A549 (cell line): ENCODE data around the gene ZMYND8. TPM values are rescaled to one million over a fixed set of nuclear protein-coding genes. Genes with fewer than 3 reads are reported as not detected.

ENCODE experiments used
- ATAC-seq, 2 experiments: fragments of 200-7000 bp in 1 of 2; fragments of >200 bp in 1 of 2; cut with Nextera tagmentation in 1 of 2; cut with Tn5 transposase in 1 of 2; 3 replicates each; pipeline versions ENCODE4 v1.8.0 to v1.9.1; 2018 to 2020; ENCODE audit warnings: mild to moderate bottlenecking in 1 of 2, moderate library complexity in 1 of 2
- CTCF ChIA-PET: fragments of 300-600 bp; sonication (Branson Sonifier 250); formaldehyde crosslinking; extraction: SDS; loops from one replicate; lab custom pipeline; 2021; ENCODE audit warnings: antibody characterized with exemption, inconsistent platforms; lab: Yijun Ruan, JAX
- POLR2A ChIA-PET: fragments of 350-600 bp; formaldehyde crosslinking; extraction: SDS; loops from one replicate; lab custom pipeline; 2021; ENCODE audit warnings: antibody characterized with exemption, inconsistent platforms; lab: Yijun Ruan, JAX
- DNase-seq, 2 experiments: peaks; one replicate each; pipeline versions ENCODE4 v3.0.0 to v3.0.0-alpha.2; 2011 to 2016; ENCODE audit warnings: low read depth in 1 of 2, low spot score in 1 of 2
- FAIRE-seq: peaks from 2 replicates; lab custom pipeline; 2011; peaks lifted over from hg19 to GRCh38; lab: Jason Lieb, UNC
- H3K27ac ChIP-seq, 2 experiments: fragments of >200 bp; sonication (Bioruptor Twin); formaldehyde crosslinking; 3 replicates each; pipeline ENCODE4 v1.5.1; 2016 to 2017
- H3K4me1 ChIP-seq: fragments of >200 bp; sonication (Bioruptor Twin); formaldehyde crosslinking; 3 replicates; pipeline ENCODE4 v1.6.1; 2016
- H3K4me2 ChIP-seq: fragments of >200 bp; sonication (Bioruptor Twin); formaldehyde crosslinking; 3 replicates; pipeline ENCODE4 v1.6.1; 2016
- H3K4me3 ChIP-seq: fragments of >200 bp; sonication (Bioruptor Twin); formaldehyde crosslinking; 3 replicates; pipeline ENCODE4 v1.5.1; 2016
- H3K9me3 ChIP-seq: fragments of >200 bp; sonication (Bioruptor Twin); formaldehyde crosslinking; 3 replicates; pipeline ENCODE4 v1.6.1; 2016
- ATOH8 ChIP-seq: fragments of 250-450 bp; sonication (Bioruptor Pico); IDR thresholded peaks from 2 replicates; pipeline ENCODE4 v1.5.0; 2020; ENCODE audit warnings: low read depth, mild to moderate bottlenecking, moderate library complexity
- BHLHE40 ChIP-seq: IDR thresholded peaks from 2 replicates; pipeline ENCODE4 v1.6.1; 2012; ENCODE audit warnings: low read depth, low read length, inconsistent platforms
- CHD4 ChIP-seq: fragments of 200-600 bp; sonication (generic); IDR thresholded peaks from 2 replicates; pipeline ENCODE4 v1.6.1; 2016; ENCODE audit warnings: antibody characterized with exemption, mild to moderate bottlenecking, borderline replicate concordance
- CTCF ChIP-seq: fragments of >200 bp; sonication (Bioruptor Twin); formaldehyde crosslinking; IDR thresholded peaks from 3 replicates; pipeline ENCODE4 v1.5.1; 2016
- EHF ChIP-seq: fragments of 250-450 bp; sonication (Bioruptor Pico); IDR thresholded peaks from 2 replicates; pipeline ENCODE4 v1.5.0; 2020; ENCODE audit warnings: mild to moderate bottlenecking
- EHMT2 ChIP-seq: fragments of 200-600 bp; sonication (generic); IDR thresholded peaks from 2 replicates; pipeline ENCODE4 v1.6.1; 2016; ENCODE audit warnings: antibody characterized with exemption, low read depth, mild to moderate bottlenecking, moderate library complexity
- EP300 ChIP-seq, 2 experiments: fragments of >200 bp; sonication (Bioruptor Twin); formaldehyde crosslinking; IDR thresholded peaks; 2 replicates in 1 of 2; 3 replicates in 1 of 2; pipeline ENCODE4 v1.6.1; 2016 to 2017
- FOXS1 ChIP-seq: fragments of 250-450 bp; sonication (Bioruptor Pico); IDR thresholded peaks from 2 replicates; pipeline ENCODE4 v1.5.0; 2020; ENCODE audit warnings: mild to moderate bottlenecking, moderate library complexity
- HOXB13 ChIP-seq: fragments of 250-450 bp; sonication (Bioruptor Pico); IDR thresholded peaks from 2 replicates; pipeline ENCODE4 v1.5.0; 2020; ENCODE audit warnings: low read depth, mild to moderate bottlenecking, moderate library complexity
- HOXB5 ChIP-seq: fragments of 250-450 bp; sonication (Bioruptor Pico); IDR thresholded peaks from 2 replicates; pipeline ENCODE4 v1.5.0; 2020; ENCODE audit warnings: mild to moderate bottlenecking, moderate library complexity
- JUN ChIP-seq, 2 experiments: fragments of >200 bp; sonication (Bioruptor Twin); formaldehyde crosslinking; IDR thresholded peaks; 2 replicates in 1 of 2; 3 replicates in 1 of 2; pipeline ENCODE4 v1.6.1; 2016 to 2017
- JUNB ChIP-seq: fragments of >200 bp; sonication (Bioruptor Twin); formaldehyde crosslinking; IDR thresholded peaks from 2 replicates; pipeline ENCODE4 v1.6.1; 2016
- MAFK ChIP-seq: fragments of 450-650 bp; IDR thresholded peaks from 2 replicates; pipeline ENCODE4 v1.6.1; 2014; ENCODE audit not compliant: partially characterized antibody
- MAZ ChIP-seq: fragments of 150-350 bp; IDR thresholded peaks from 2 replicates; pipeline ENCODE4 v1.6.1; 2014; ENCODE audit warnings: antibody characterized with exemption, low read depth, low read length, borderline replicate concordance
- MYC ChIP-seq: IDR thresholded peaks from 2 replicates; pipeline ENCODE4 v1.6.1; 2012; ENCODE audit warnings: mild to moderate bottlenecking, inconsistent platforms, low read length, improper control_type of control experiment, borderline replicate concordance
- NR3C1 ChIP-seq: fragments of >200 bp; sonication (Bioruptor Twin); formaldehyde crosslinking; IDR thresholded peaks from 3 replicates; pipeline ENCODE4 v1.6.1; 2017
- PBX3 ChIP-seq: IDR thresholded peaks from 2 replicates; pipeline ENCODE4 v1.6.1; 2012
- POLR2A ChIP-seq: IDR thresholded peaks from 2 replicates; pipeline ENCODE4 v1.6.1; 2012; ENCODE audit warnings: mild to moderate bottlenecking, low read length
- POLR2AphosphoS2 ChIP-seq: conservative IDR thresholded peaks from 2 replicates; pipeline ENCODE4 v1.6.1; 2012; ENCODE audit warnings: low read length, improper control_type of control experiment, inconsistent platforms
- SMC3 ChIP-seq: fragments of >200 bp; sonication (Bioruptor Twin); formaldehyde crosslinking; IDR thresholded peaks from 3 replicates; pipeline ENCODE4 v1.6.1; 2018; ENCODE audit warnings: inconsistent platforms
- USF2 ChIP-seq: fragments of 450-650 bp; IDR thresholded peaks from 2 replicates; pipeline ENCODE4 v1.6.1; 2014; ENCODE audit warnings: antibody characterized with exemption
- ZFP36 ChIP-seq: fragments of 450-650 bp; IDR thresholded peaks from 2 replicates; pipeline ENCODE4 v1.6.1; 2014; ENCODE audit warnings: borderline replicate concordance; ENCODE audit not compliant: partially characterized antibody
- ZSCAN20 ChIP-seq: fragments of 250-450 bp; sonication (Bioruptor Pico); IDR thresholded peaks from 2 replicates; pipeline ENCODE4 v1.8.0; 2022; ENCODE audit warnings: mild to moderate bottlenecking, moderate library complexity
- WGBS: methylation state at CpG from one replicate; pipeline ENCODE4 v1.1.6; 2017; ENCODE audit errors: missing lambda C conversion rate; 5-methylcytosine and 5-hydroxymethylcytosine counted together
- polyA plus RNA-seq, 4 experiments: library from polyadenylated mRNA; depleted of rRNA in 3 of 4; stranded (reverse); fragments of >200 nt; fragmentation: RNase III in 1 of 4; extraction: RNeasy Plus Mini Kit Qiagen cat#74134 plus additional on column Dnase treatment in 1 of 4; gene quantifications; 2 replicates in 3 of 4; 3 replicates in 1 of 4; pipeline ENCODE4 v1.2.3, GENCODE V29; 2011 to 2017
- TF ChIP-seq, protein P1 (sequence below): IDR thresholded peaks from 2 replicates; pipeline ENCODE4 v1.6.1; 2012; ENCODE audit warnings: low read depth, borderline replicate concordance

The ZMYND8 gene
- polyA plus RNA-seq, 2 of the 4 experiments (the other 2 are of a cell fraction), result 10.4 to 24.9 TPM

DNA sequence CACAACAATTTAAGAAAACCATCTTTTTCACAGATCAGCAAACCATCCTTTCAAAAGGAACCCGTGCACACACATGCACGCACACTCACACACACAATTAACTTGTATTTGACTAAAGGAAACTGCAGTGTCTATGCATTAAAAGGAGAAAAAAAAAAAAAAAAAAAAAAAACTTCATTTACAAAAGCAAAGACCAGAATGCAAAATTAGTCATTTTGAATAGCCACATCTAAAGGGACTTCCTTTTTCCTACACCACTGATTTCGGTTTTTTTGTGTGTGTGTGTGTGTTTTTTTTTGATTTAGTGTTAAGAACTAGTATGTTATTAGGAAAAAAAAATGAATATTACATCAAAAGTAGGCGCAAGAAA, 6.3 kb downstream of the ZMYND8 start:
- DNase-seq (no peak), FAIRE-seq (no peak), ATAC-seq (no peak)
- 81% methylated on average over 4 of the region's 4 CpGs for WGBS
- peaks cover 79% of the 10 kb centered on the region for H3K4me1 ChIP-seq
- peak overlapping the region; percentile 68 for H3K4me2 ChIP-seq
- H3K9me3 ChIP-seq, result no peaks in the 10 kb centered on the region
- H3K4me3 ChIP-seq, result no peak overlapping the region
- POLR2A ChIA-PET, result interaction anchor here (1.0 to 1.5 kb wide), 2 partner anchors 9 to 34 kb away, joined by 3 read pairs; no protein-coding TSS in a partner anchor
- peak overlapping the region; percentile 100 for H3K27ac ChIP-seq
- CTCF ChIA-PET, result interaction anchor here (2.8 to 14.5 kb wide), 2 partner anchors 34 to 77 kb away, joined by 19 to 137 read pairs; no protein-coding TSS in a partner anchor
- TF ChIP-seq, protein P1, sequence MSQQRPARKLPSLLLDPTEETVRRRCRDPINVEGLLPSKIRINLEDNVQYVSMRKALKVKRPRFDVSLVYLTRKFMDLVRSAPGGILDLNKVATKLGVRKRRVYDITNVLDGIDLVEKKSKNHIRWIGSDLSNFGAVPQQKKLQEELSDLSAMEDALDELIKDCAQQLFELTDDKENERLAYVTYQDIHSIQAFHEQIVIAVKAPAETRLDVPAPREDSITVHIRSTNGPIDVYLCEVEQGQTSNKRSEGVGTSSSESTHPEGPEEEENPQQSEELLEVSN, result no peak
- no peak for TF ChIP-seq HOXB5 (CRISPR knock-in tag)
- no peak for TF ChIP-seq MAFK
- no peak for TF ChIP-seq FOXS1 (CRISPR knock-in tag)
- no peak for TF ChIP-seq ZSCAN20 (CRISPR knock-in tag)
- TF ChIP-seq JUN (IDR thresholded peaks at IDR 0.05), result no peak
- TF ChIP-seq BHLHE40, result no peak
- no peak for TF ChIP-seq EHMT2
- no peak for TF ChIP-seq ATOH8
- TF ChIP-seq JUNB, result no peak
- TF ChIP-seq CHD4, result no peak

GRCh38 chr20:47349365-47350180, 6.9 kb downstream of the ZMYND8 start:
- CTCF ChIA-PET, result interaction anchor here (1.0 to 14.5 kb wide), 4 partner anchors 34 to 76 kb away, joined by 3 to 137 read pairs (median 15); no protein-coding TSS in a partner anchor
- 87% methylated on average over 7 of the region's 7 CpGs for WGBS
- H3K4me1 ChIP-seq, result peaks cover 73% of the 10 kb centered on the region
- POLR2A ChIA-PET, result interaction anchor here (1.0 kb wide), 1 partner anchor 10 kb away, joined by 3 read pairs; no protein-coding TSS in a partner anchor
- no peak overlapping the region for H3K4me3 ChIP-seq
- no peak for DNase-seq
- H3K27ac ChIP-seq, result peak overlapping the region; percentile 100
- ATAC-seq, result no peak
- FAIRE-seq, result no peak
- no peaks in the 10 kb centered on the region for H3K9me3 ChIP-seq
- no peak for TF ChIP-seq EP300 (IDR thresholded peaks at IDR 0.05)
- TF ChIP-seq USF2, result no peak
- no peak for TF ChIP-seq MYC
- TF ChIP-seq HOXB13, result no peak
- TF ChIP-seq EHF (CRISPR knock-in tag), result no peak
- no peak for TF ChIP-seq MAZ
- TF ChIP-seq POLR2AphosphoS2, result no peak
- no peak for TF ChIP-seq SMC3
- TF ChIP-seq POLR2A, result no peak
- peak overlapping the region; percentile 68; the same call in 2 of the 3 replicates for H3K4me2 ChIP-seq

DNA sequence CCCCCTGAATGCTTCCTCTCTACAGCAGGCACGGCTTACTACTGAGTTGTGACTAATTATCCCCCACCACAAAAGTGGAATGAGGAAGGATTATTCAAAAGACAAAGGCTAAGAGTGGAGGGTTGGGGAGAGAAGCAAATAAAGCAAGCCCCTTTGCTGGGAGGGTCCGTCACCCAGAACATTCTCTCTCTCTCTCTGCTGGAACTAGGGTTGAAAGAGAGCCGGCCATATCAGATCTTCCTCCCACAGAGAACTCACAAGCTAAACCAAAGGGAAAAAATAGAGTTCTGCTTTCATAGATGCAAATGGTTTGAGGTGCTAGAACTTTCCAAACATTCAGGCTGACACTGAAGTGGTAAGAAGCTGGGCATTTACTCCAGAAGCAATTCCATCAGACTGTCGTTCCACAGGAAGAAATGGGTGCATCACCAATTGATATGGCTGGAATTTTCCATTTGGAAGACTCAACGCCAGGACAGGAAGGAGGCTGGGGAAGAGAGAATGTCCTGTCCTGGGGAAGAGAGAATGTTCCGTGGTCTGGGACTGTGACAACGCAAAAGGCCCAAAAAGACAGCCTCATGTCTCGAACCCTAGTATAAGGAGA, 7.9 kb downstream of the ZMYND8 start:
- no peak for ATAC-seq
- 85% methylated on average over 8 of the region's 8 CpGs for WGBS
- Histone ChIP-seq H3K9me3 (no peaks in the 10 kb centered on the region), H3K27ac (peak overlapping the region; percentile 59 to 100), H3K4me2 (peak overlapping the region; percentile 3; the same call in 1 of the 3 replicates), H3K4me3 (no peak overlapping the region), H3K4me1 (peaks cover 64% of the 10 kb centered on the region)
- no peak for DNase-seq
- CTCF ChIA-PET, result interaction anchor here (0.7 to 14.5 kb wide), 5 partner anchors 35 to 76 kb away, joined by 3 to 137 read pairs (median 8); no protein-coding TSS in a partner anchor
- POLR2A ChIA-PET, result no interaction called here
- FAIRE-seq, result no peak
- TF ChIP-seq ZFP36 (no peak), MAZ (no peak), NR3C1 (no peak), PBX3 (no peak), BHLHE40 (no peak), CTCF (no peak)
